SK-N-SH treated with all-trans-retinoic acid at 6 μM for 48 hours (cell line): ENCODE results near the gene DDX1.

Source experiments
- ATAC-seq: fragments of 200-7000 bp; cut with Tn5 transposase; 3 replicates; pipeline ENCODE4 v1.9.1; 2020; ENCODE audit warnings: mild to moderate bottlenecking, moderate library complexity
- ARNTL ChIP-seq: fragments of 450-650 bp; formaldehyde crosslinking; IDR thresholded peaks from 2 replicates; pipeline ENCODE4 v1.5.0; 2020; ENCODE audit warnings: low read depth, mild to moderate bottlenecking, moderate library complexity, borderline replicate concordance
- CREB5 ChIP-seq: fragments of 250-450 bp; sonication (Bioruptor Pico); IDR thresholded peaks from 2 replicates; pipeline ENCODE4 v1.5.1; 2020; ENCODE audit warnings: low read depth, mild to moderate bottlenecking, moderate library complexity
- CSDC2 ChIP-seq: fragments of 250-450 bp; sonication (Bioruptor Pico); IDR thresholded peaks from 2 replicates; pipeline ENCODE4 v1.5.0; 2020; ENCODE audit warnings: mild to moderate bottlenecking, moderate library complexity
- CSRNP3 ChIP-seq: fragments of 250-450 bp; sonication (Bioruptor Pico); IDR thresholded peaks from 2 replicates; pipeline ENCODE4 v1.5.1; 2021; ENCODE audit warnings: mild to moderate bottlenecking, moderate library complexity
- ESRRG ChIP-seq: fragments of 250-450 bp; sonication (Bioruptor Pico); IDR thresholded peaks from 2 replicates; pipeline ENCODE4 v1.6.1; 2021; ENCODE audit warnings: mild to moderate bottlenecking
- GLIS3 ChIP-seq: fragments of 250-450 bp; sonication (Bioruptor Pico); IDR thresholded peaks from 2 replicates; pipeline ENCODE4 v1.5.0; 2020; ENCODE audit warnings: mild to moderate bottlenecking, moderate library complexity
- ISL1 ChIP-seq: fragments of 250-450 bp; sonication (Bioruptor Pico); IDR thresholded peaks from 2 replicates; pipeline ENCODE4 v2.1.2; 2022; ENCODE audit warnings: mild to moderate bottlenecking, moderate library complexity
- PATZ1 ChIP-seq: fragments of 250-450 bp; sonication (Bioruptor Pico); IDR thresholded peaks from 2 replicates; pipeline ENCODE4 v1.8.0; 2020; ENCODE audit warnings: mild to moderate bottlenecking, moderate library complexity, borderline replicate concordance
- POU6F1 ChIP-seq: fragments of 250-450 bp; sonication (Bioruptor Pico); IDR thresholded peaks from 2 replicates; pipeline ENCODE4 v1.8.0; 2021; ENCODE audit warnings: low read depth, mild to moderate bottlenecking, moderate library complexity, borderline replicate concordance
- RARB ChIP-seq: fragments of 250-450 bp; sonication (Bioruptor Pico); IDR thresholded peaks from 2 replicates; pipeline ENCODE4 v1.8.0; 2021; ENCODE audit warnings: mild to moderate bottlenecking, moderate library complexity
- SNAI2 ChIP-seq: fragments of 250-450 bp; sonication (Bioruptor Pico); IDR thresholded peaks from 2 replicates; pipeline ENCODE4 v1.5.0; 2020; ENCODE audit warnings: mild to moderate bottlenecking, moderate library complexity
- TCF4 ChIP-seq: fragments of 250-450 bp; sonication (Bioruptor Pico); IDR thresholded peaks from 2 replicates; pipeline ENCODE4 v1.8.0; 2021; ENCODE audit warnings: mild to moderate bottlenecking, moderate library complexity, borderline replicate concordance
- TOX ChIP-seq: fragments of 250-450 bp; sonication (Bioruptor Pico); IDR thresholded peaks from 2 replicates; pipeline ENCODE4 v1.8.0; 2021; ENCODE audit warnings: mild to moderate bottlenecking, moderate library complexity, borderline replicate concordance
- TSHZ2 ChIP-seq: fragments of 250-450 bp; sonication (Bioruptor Pico); IDR thresholded peaks from 2 replicates; pipeline ENCODE4 v1.5.0; 2020; ENCODE audit warnings: mild to moderate bottlenecking, moderate library complexity
- ZC3H10 ChIP-seq: fragments of 250-450 bp; sonication (Bioruptor Pico); IDR thresholded peaks from 2 replicates; pipeline ENCODE4 v1.5.1; 2021; ENCODE audit warnings: mild to moderate bottlenecking, moderate library complexity
- ZNF565 ChIP-seq: fragments of 450-650 bp; formaldehyde crosslinking; conservative IDR thresholded peaks from 2 replicates; pipeline ENCODE4 v1.5.0; 2020; ENCODE audit warnings: low read depth, mild to moderate bottlenecking, moderate library complexity
- ZNF70 ChIP-seq: fragments of 450-650 bp; formaldehyde crosslinking; IDR thresholded peaks from 2 replicates; pipeline ENCODE4 v1.5.0; 2020; ENCODE audit warnings: mild to moderate bottlenecking, moderate library complexity

Gene DDX1

GRCh38 chr2:15630121-15630977 is 38.7 kb downstream of the DDX1 start (continued):
- TF ChIP-seq PATZ1 (CRISPR knock-in tag) = no peak
- TF ChIP-seq, all 23 proteins: peak for 0

- ATAC-seq = no peak
- TF ChIP-seq ZC3H10 (CRISPR knock-in tag) (no peak), TSHZ2 (CRISPR knock-in tag) (no peak), ARNTL (CRISPR knock-in tag) (no peak), PATZ1 (CRISPR knock-in tag) (no peak), POU6F1 (CRISPR knock-in tag) (no peak), ZNF70 (CRISPR knock-in tag) (no peak), TCF4 (CRISPR knock-in tag) (no peak), ISL1 (CRISPR knock-in tag) (no peak), RARB (CRISPR knock-in tag) (no peak), CSRNP3 (no peak), TOX (no peak), CSDC2 (CRISPR knock-in tag) (no peak), CREB5 (CRISPR knock-in tag) (no peak), ZNF565 (CRISPR knock-in tag) (no peak)
These were observed 39.5 kb downstream of the DDX1 start for GRCh38 chr2:15630978-15631719.

GRCh38 chr2:15631883-15632282 is 40.2 kb downstream of the DDX1 start:
- TF ChIP-seq TSHZ2 (CRISPR knock-in tag) (no peak), CSRNP3 (no peak), SNAI2 (CRISPR knock-in tag) (no peak), TCF4 (CRISPR knock-in tag) (no peak), GLIS3 (CRISPR knock-in tag) (no peak), ESRRG (CRISPR knock-in tag) (no peak), ZNF565 (CRISPR knock-in tag) (no peak)
- ATAC-seq = no peak
